H1 (cell line): Measurements from ENCODE around the gene TPO. TPM values are rescaled to one million over a fixed set of nuclear protein-coding genes. Genes with fewer than 3 reads are reported as not detected.

ENCODE experiments used
- CTCF ChIA-PET: fragments of 300-600 bp; sonication (Branson Sonifier 250); formaldehyde crosslinking; loops from one replicate; lab custom pipeline; 2021; ENCODE audit not compliant: partially characterized antibody; lab: Charles Lee
- POLR2A ChIA-PET: fragments of 300-600 bp; sonication (Branson Sonifier 250); formaldehyde crosslinking; loops from one replicate; lab custom pipeline; 2021; ENCODE audit warnings: inconsistent platforms; ENCODE audit not compliant: partially characterized antibody; lab: Charles Lee
- DNase-seq, 2 experiments: peaks; one replicate each; pipeline versions ENCODE4 v3.0.0 to v3.0.0-alpha.2; 2010 to 2022; ENCODE audit warnings: low spot score in 2 of 2, low read depth in 1 of 2, mixed read lengths in 1 of 2
- FAIRE-seq: peaks from 2 replicates; lab custom pipeline; 2011; peaks lifted over from hg19 to GRCh38; lab: Jason Lieb, UNC
- H2AFZ ChIP-seq: 2 replicates; pipeline ENCODE4 v1.8.1; 2012; ENCODE audit warnings: low read length, inconsistent platforms
- H2AK5ac ChIP-seq: 2 replicates; pipeline ENCODE4 v1.6.1; 2013; ENCODE audit warnings: low read depth, low read length
- H2BK120ac ChIP-seq: replicated peaks from 2 replicates; pipeline ENCODE3; 2013; ENCODE audit warnings: low read depth, low read length, inconsistent platforms
- H2BK12ac ChIP-seq: 2 replicates; pipeline ENCODE4 v1.6.1; 2013; ENCODE audit warnings: low read depth, low read length
- H2BK15ac ChIP-seq: 2 replicates; pipeline ENCODE4 v1.6.1; 2013; ENCODE audit warnings: low read length
- H2BK20ac ChIP-seq: 2 replicates; pipeline ENCODE4 v1.6.1; 2013; ENCODE audit warnings: low read length
- H2BK5ac ChIP-seq: 2 replicates; pipeline ENCODE4 v1.6.1; 2013; ENCODE audit warnings: low read depth, low read length
- H3K14ac ChIP-seq: 2 replicates; pipeline ENCODE4 v1.6.1; 2013; ENCODE audit warnings: inconsistent platforms; ENCODE audit not compliant: insufficient read length
- H3K18ac ChIP-seq: 2 replicates; pipeline ENCODE4 v1.6.1; 2013; ENCODE audit warnings: low read length; ENCODE audit errors: extremely low read depth
- H3K23ac ChIP-seq: 2 replicates; pipeline ENCODE4 v1.6.1; 2013; ENCODE audit warnings: inconsistent platforms; ENCODE audit not compliant: insufficient read length
- H3K23me2 ChIP-seq: 2 replicates; pipeline ENCODE4 v1.6.1; 2013; ENCODE audit warnings: low read depth, low read length
- H3K27ac ChIP-seq: 2 replicates; pipeline ENCODE4 v1.6.1; 2011; ENCODE audit warnings: low read depth, low read length, inconsistent platforms
- H3K27me3 ChIP-seq, 4 experiments: replicated peaks in 1 of 4; 1 replicate in 1 of 4; 2 replicates in 3 of 4; pipeline versions ENCODE4 v1.6.1 to v1.8.1; 2011 to 2013; ENCODE audit warnings: low read length in 3 of 4, mild to moderate bottlenecking in 3 of 4, inconsistent platforms in 2 of 4, mixed read lengths in 2 of 4, moderate library complexity in 1 of 4; ENCODE audit not compliant: control insufficient read depth in 3 of 4, insufficient read depth in 3 of 4; ENCODE audit errors: extremely low read depth in 1 of 4
- H3K36me3 ChIP-seq, 4 experiments: 2 replicates each; pipeline versions ENCODE4 v1.6.1 to v1.8.1; 2011 to 2013; ENCODE audit warnings: mild to moderate bottlenecking in 4 of 4, low read length in 3 of 4, moderate library complexity in 2 of 4, control low read depth in 1 of 4, inconsistent platforms in 1 of 4; ENCODE audit not compliant: insufficient read depth in 4 of 4, control insufficient read depth in 2 of 4
- H3K4ac ChIP-seq: replicated peaks from 2 replicates; pipeline ENCODE3; 2013; ENCODE audit warnings: low read length, low read depth, mixed read lengths, inconsistent platforms; ENCODE audit not compliant: insufficient read length
- H3K4me1 ChIP-seq, 4 experiments: replicated peaks in 1 of 4; 1 replicate in 1 of 4; 2 replicates in 3 of 4; pipeline versions ENCODE4 v1.6.1 to v1.8.1; 2011 to 2013; ENCODE audit warnings: low read length in 3 of 4, inconsistent platforms in 2 of 4, mixed read lengths in 1 of 4; ENCODE audit not compliant: insufficient read depth in 4 of 4, control insufficient read depth in 3 of 4
- H3K4me2 ChIP-seq, 2 experiments: 2 replicates each; pipeline versions ENCODE4 v1.6.1 to v1.8.1; 2011 to 2013; ENCODE audit warnings: low read depth in 2 of 2, low read length in 2 of 2, control low read depth in 1 of 2, inconsistent platforms in 1 of 2, mild to moderate bottlenecking in 1 of 2; ENCODE audit not compliant: insufficient read depth in 1 of 2
- H3K4me3 ChIP-seq, 4 experiments: fragments of 200-600, 300-600 bp in 1 of 4; sonication (generic), shearing (Covaris generic), sonication (Bioruptor Twin) in 1 of 4; 2 replicates each; pipeline versions ENCODE4 v1.5.1 to v1.8.1; 2011 to 2016; ENCODE audit warnings: low read length in 4 of 4, low read depth in 3 of 4, control low read depth in 2 of 4, inconsistent platforms in 2 of 4, mild to moderate bottlenecking in 2 of 4, mixed read lengths in 1 of 4, moderate library complexity in 1 of 4; ENCODE audit not compliant: insufficient read depth in 2 of 4; ENCODE audit errors: extremely low read depth in 1 of 4
- H3K56ac ChIP-seq: replicated peaks from 2 replicates; pipeline ENCODE3; 2013; ENCODE audit warnings: low read depth, mild to moderate bottlenecking, mixed read lengths, low read length, inconsistent platforms; ENCODE audit not compliant: insufficient read length
- H3K79me1 ChIP-seq: 2 replicates; pipeline ENCODE4 v1.6.1; 2013; ENCODE audit warnings: low read depth, low read length, control low read depth
- H3K79me2 ChIP-seq, 2 experiments: 2 replicates each; pipeline versions ENCODE4 v1.6.1 to v1.8.1; 2012 to 2013; ENCODE audit warnings: low read length in 2 of 2, mild to moderate bottlenecking in 2 of 2, inconsistent platforms in 1 of 2; ENCODE audit not compliant: insufficient read depth in 2 of 2, control insufficient read depth in 1 of 2
- H3K9ac ChIP-seq, 4 experiments: replicated peaks in 1 of 4; 1 replicate in 1 of 4; 2 replicates in 3 of 4; pipeline versions ENCODE4 v1.6.1 to v1.8.1; 2011 to 2013; ENCODE audit warnings: low read depth in 3 of 4, low read length in 3 of 4, control low read depth in 2 of 4, mild to moderate bottlenecking in 2 of 4, moderate library complexity in 2 of 4, inconsistent platforms in 1 of 4; ENCODE audit errors: extremely low read depth in 1 of 4
- H3K9me3 ChIP-seq, 2 experiments: 2 replicates each; pipeline versions ENCODE4 v1.6.1 to v1.8.1; 2012 to 2013; ENCODE audit warnings: mild to moderate bottlenecking in 2 of 2, moderate library complexity in 2 of 2, control low read depth in 1 of 2, inconsistent platforms in 1 of 2, low read depth in 1 of 2, low read length in 1 of 2, mixed read lengths in 1 of 2; ENCODE audit not compliant: insufficient read depth in 2 of 2
- H4K20me1 ChIP-seq, 2 experiments: replicated peaks in 1 of 2; 2 replicates each; pipeline versions ENCODE3 to v1.8.1; 2011 to 2013; ENCODE audit warnings: inconsistent platforms in 2 of 2, low read length in 2 of 2, mild to moderate bottlenecking in 1 of 2; ENCODE audit not compliant: insufficient read depth in 2 of 2, control insufficient read depth in 1 of 2
- H4K5ac ChIP-seq: 2 replicates; pipeline ENCODE4 v1.6.1; 2013; ENCODE audit warnings: low read length, low read depth, mixed read lengths, inconsistent platforms; ENCODE audit not compliant: insufficient read length
- H4K8ac ChIP-seq: 2 replicates; pipeline ENCODE4 v1.8.0; 2013; ENCODE audit warnings: mild to moderate bottlenecking, moderate library complexity, low read length, inconsistent platforms; ENCODE audit not compliant: insufficient read depth; ENCODE audit errors: extremely low read depth
- H4K91ac ChIP-seq: replicated peaks from 2 replicates; pipeline ENCODE3; 2013; ENCODE audit warnings: low read length, mixed read lengths, inconsistent platforms; ENCODE audit not compliant: insufficient read length
- BCL11A ChIP-seq, 2 experiments: IDR thresholded peaks; one replicate each; pipeline ENCODE4 v1.6.1; 2011; ENCODE audit warnings: low read depth in 2 of 2, low read length in 2 of 2, mild to moderate bottlenecking in 2 of 2
- CBX5 ChIP-seq: fragments of 300-800, 300-1000 bp; sonication (generic); IDR thresholded peaks from 2 replicates; pipeline ENCODE4 v1.7.1; 2016; ENCODE audit warnings: antibody characterized with exemption, low read length, low read depth
- CBX8 ChIP-seq: fragments of 300-800, 300-1000 bp; sonication (generic); IDR thresholded peaks from 2 replicates; pipeline ENCODE4 v1.7.1; 2016; ENCODE audit warnings: low read depth, low read length, borderline replicate concordance
- EGR1 ChIP-seq: IDR thresholded peaks from 2 replicates; pipeline ENCODE4 v1.6.1; 2011; ENCODE audit warnings: low read depth, low read length, borderline replicate concordance
- EZH2 ChIP-seq: fragments of 200-600 bp; sonication (generic); IDR thresholded peaks from 2 replicates; pipeline ENCODE4 v1.7.1; 2012; ENCODE audit warnings: low read depth, mild to moderate bottlenecking, moderate library complexity, low read length, inconsistent platforms; ENCODE audit not compliant: severe bottlenecking
- GABPA ChIP-seq: IDR thresholded peaks from 2 replicates; pipeline ENCODE4 v1.6.1; 2011; ENCODE audit warnings: mild to moderate bottlenecking, low read length, moderate library complexity, borderline replicate concordance; ENCODE audit not compliant: insufficient read depth
- KDM1A ChIP-seq: fragments of 200-600, 300-600 bp; sonication (generic); IDR thresholded peaks from 2 replicates; pipeline ENCODE4 v1.7.1; 2016; ENCODE audit warnings: mild to moderate bottlenecking, low read length, borderline replicate concordance
- POLR2AphosphoS5 ChIP-seq: IDR thresholded peaks from 2 replicates; pipeline ENCODE4 v1.6.1; 2011; ENCODE audit warnings: low read depth, low read length
- RAD21 ChIP-seq, 2 experiments: IDR thresholded peaks in 1 of 2; conservative IDR thresholded peaks in 1 of 2; 2 replicates each; pipeline ENCODE4 v1.6.1; 2011; ENCODE audit warnings: low read depth in 2 of 2, low read length in 2 of 2, improper control_type of control experiment in 1 of 2, inconsistent platforms in 1 of 2, mild to moderate bottlenecking in 1 of 2, moderate library complexity in 1 of 2
- TAF1 ChIP-seq: IDR thresholded peaks from 2 replicates; pipeline ENCODE4 v1.6.1; 2011; ENCODE audit warnings: mild to moderate bottlenecking, low read depth, low read length
- TAF7 ChIP-seq: optimal IDR thresholded peaks from 2 replicates; pipeline ENCODE3; 2011; ENCODE audit warnings: low read depth, mild to moderate bottlenecking, inconsistent platforms, low read length, moderate library complexity, borderline replicate concordance
- TCF12 ChIP-seq: IDR thresholded peaks from 2 replicates; pipeline ENCODE4 v1.6.1; 2011; ENCODE audit warnings: low read depth, mild to moderate bottlenecking, low read length
- WGBS, 2 experiments: shearing (Covaris generic) in 1 of 2; methylation state at CpG; one replicate each; pipeline versions ENCODE4 v1.1.6 to v1.1.7; 2013 to 2015; ENCODE audit warnings: low lambda C conversion rate in 2 of 2, mixed read lengths in 2 of 2, inconsistent platforms in 1 of 2, low coverage in 1 of 2, missing lambda C conversion rate in 1 of 2; ENCODE audit not compliant: insufficient replicate concordance in 2 of 2, insufficient coverage in 1 of 2, insufficient read length in 1 of 2; ENCODE audit errors: extremely low coverage in 1 of 2, missing lambda C conversion rate in 1 of 2; 5-methylcytosine and 5-hydroxymethylcytosine counted together
- polyA plus RNA-seq, 7 experiments: library from polyadenylated mRNA; depleted of rRNA in 3 of 7; stranded (reverse) in 5 of 7; unstranded in 2 of 7; fragments of >200 nt in 5 of 7; fragments of 200-250 nt in 2 of 7; gene quantifications; 1 replicate in 5 of 7; 2 replicates in 1 of 7; 4 replicates in 1 of 7; pipeline versions ENCODE4 v1.2.1 to v1.2.3, GENCODE V29; 2011 to 2013; ENCODE audit warnings: missing spikeins in 2 of 7, mixed read lengths in 2 of 7
- total RNA-seq: library from RNA; stranded (reverse); fragmentation: NEBNext Ultra II Directional; extraction: Animal tissue kit (Norgen Biotek cat#: 25700); gene quantifications from 2 replicates; pipeline ENCODE4 v1.2.1, GENCODE V29; 2021
- TF ChIP-seq, protein P1 (sequence below): IDR thresholded peaks from 2 replicates; pipeline ENCODE4 v1.6.1; 2012; ENCODE audit warnings: inconsistent platforms
- TF ChIP-seq, protein P2 (sequence below): IDR thresholded peaks from 2 replicates; pipeline ENCODE4 v1.6.1; 2011; ENCODE audit warnings: low read depth, mild to moderate bottlenecking, low read length; ENCODE audit not compliant: insufficient read depth

TPO gene
- total and polyA plus RNA-seq, 2 of the 8 experiments (the other 6 are each of a cell fraction or from before 2014, with no cell fraction given) = not detected

GRCh38 chr2:1454346-1454745 is 41.1 kb downstream of the TPO start:
- no peak overlapping the region for H4K91ac ChIP-seq
- H2BK20ac ChIP-seq = no peak overlapping the region
- no peak overlapping the region for H3K4me3 ChIP-seq
- no peak overlapping the region for H3K18ac ChIP-seq
- no peaks in the 10 kb centered on the region for H3K79me2 ChIP-seq
- H3K4ac ChIP-seq = no peak overlapping the region
- H3K4me2 ChIP-seq = no peak overlapping the region
- no peak overlapping the region for H4K8ac ChIP-seq
- no peak overlapping the region for H2AFZ ChIP-seq
- CTCF ChIA-PET = no interaction called here
- no peaks in the 10 kb centered on the region for H3K23me2 ChIP-seq
- no peak overlapping the region for H2BK15ac ChIP-seq
- no peaks in the 10 kb centered on the region for H3K27me3 ChIP-seq
- 91% methylated on average over 7 of the region's 7 CpGs; no CpG with 5 or more reads in 1 of the 2 experiments for WGBS, 2 experiments
- H3K27ac ChIP-seq = no peak overlapping the region
- H3K4me1 ChIP-seq = no peaks in the 10 kb centered on the region
- H2BK120ac ChIP-seq = no peak overlapping the region
- H3K79me1 ChIP-seq = no peaks in the 10 kb centered on the region
- H3K36me3 ChIP-seq = no peaks in the 10 kb centered on the region
- H3K56ac ChIP-seq = no peak overlapping the region
- TF ChIP-seq TAF1 (no peak), POLR2AphosphoS5 (no peak), CBX5 (no peak), KDM1A (no peak), BCL11A (IDR thresholded peaks at IDR 0.05; ENCODE audit: low read depth in 2 of 2, low read length in 2 of 2) (no peak), TAF7 (no peak), CBX8 (no peak), TCF12 (no peak), GABPA (no peak), EGR1 (no peak), EZH2 (no peak), RAD21 (IDR thresholded peaks at IDR 0.05 in 1 of 2, conservative IDR thresholded peaks at IDR 0.05 in 1 of 2; ENCODE audit: low read depth in 2 of 2, low read length in 2 of 2) (no peak)
- TF ChIP-seq, protein P1, sequence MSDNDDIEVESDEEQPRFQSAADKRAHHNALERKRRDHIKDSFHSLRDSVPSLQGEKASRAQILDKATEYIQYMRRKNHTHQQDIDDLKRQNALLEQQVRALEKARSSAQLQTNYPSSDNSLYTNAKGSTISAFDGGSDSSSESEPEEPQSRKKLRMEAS = no peak
- TF ChIP-seq, protein P2, sequence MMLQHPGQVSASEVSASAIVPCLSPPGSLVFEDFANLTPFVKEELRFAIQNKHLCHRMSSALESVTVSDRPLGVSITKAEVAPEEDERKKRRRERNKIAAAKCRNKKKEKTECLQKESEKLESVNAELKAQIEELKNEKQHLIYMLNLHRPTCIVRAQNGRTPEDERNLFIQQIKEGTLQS = no peak
- TF ChIP-seq, all 59 proteins: peak for 0
- Histone ChIP-seq H4K20me1 (no peaks in the 10 kb centered on the region), H3K9ac (no peak overlapping the region), H3K23ac (no peak overlapping the region), H2BK5ac (no peak overlapping the region), H3K14ac (no peak overlapping the region), H2BK12ac (no peak overlapping the region), H3K9me3 (peaks cover 0 to 3% of the 10 kb centered on the region in 2 experiments; a peak in 1 of 4 replicates), H2AK5ac (no peak overlapping the region), H4K5ac (no peak overlapping the region)
- FAIRE-seq (no peak), DNase-seq (no peak)
- POLR2A ChIA-PET = no interaction called here
